GM12878 (cell line): ENCODE results near the gene SWSAP1.

ENCODE experiments used
- JUNB ChIP-seq: IDR thresholded peaks from 2 replicates; pipeline ENCODE4 v1.6.1; 2016; ENCODE audit warnings: antibody characterized with exemption, mild to moderate bottlenecking
- JUND ChIP-seq: IDR thresholded peaks from 2 replicates; pipeline ENCODE4 v1.6.1; 2012; ENCODE audit warnings: low read depth, mild to moderate bottlenecking, low read length, improper control_type of control experiment, moderate library complexity
- KLF5 ChIP-seq: fragments of 450-650 bp; IDR thresholded peaks from 2 replicates; pipeline ENCODE4 v1.6.1; 2014; ENCODE audit warnings: mild to moderate bottlenecking; ENCODE audit not compliant: partially characterized antibody
- YBX1 ChIP-seq: fragments of 450-650 bp; IDR thresholded peaks from 2 replicates; pipeline ENCODE4 v1.6.1; 2016; ENCODE audit warnings: antibody characterized with exemption
- TF ChIP-seq, protein P1 (sequence below): IDR thresholded peaks from 2 replicates; pipeline ENCODE4 v1.6.1; 2012; ENCODE audit warnings: low read depth, low read length, improper control_type of control experiment

DNA sequence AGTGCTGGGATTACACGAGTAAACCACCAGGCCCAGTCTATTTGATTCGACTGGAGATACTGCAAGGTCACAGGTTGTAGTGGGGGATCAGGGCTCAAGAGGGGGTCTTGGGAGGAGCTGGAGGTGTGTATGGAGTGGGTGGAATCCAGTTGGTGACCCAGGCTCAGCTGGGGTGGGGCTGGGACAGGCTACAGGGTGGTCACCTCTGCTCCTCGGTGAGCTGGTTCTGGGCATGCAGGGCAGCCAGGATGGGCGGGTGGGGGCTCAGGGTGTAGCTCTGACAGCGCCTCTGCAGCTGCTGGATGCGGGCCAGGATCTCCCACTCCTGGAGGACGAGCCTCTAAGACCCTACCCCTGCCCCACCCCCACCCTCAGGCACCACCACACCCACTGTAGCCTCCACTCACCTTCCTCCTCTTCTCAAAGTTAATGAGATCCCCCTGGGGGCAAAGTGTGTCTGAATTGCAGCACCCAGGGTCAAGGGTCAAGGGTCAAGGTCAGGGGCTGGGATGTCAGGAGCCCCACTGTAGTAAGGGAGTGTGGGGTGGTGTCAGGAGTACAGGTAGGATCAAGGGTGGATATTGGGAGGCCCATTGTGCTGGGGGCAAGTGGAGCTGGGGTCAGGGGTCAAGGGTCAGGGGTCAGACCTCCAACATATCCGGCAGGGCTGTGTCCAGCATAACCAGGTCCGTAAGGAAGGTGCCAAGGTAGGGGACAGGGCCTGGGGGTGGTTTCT lies 27.5 kb downstream of the SWSAP1 start:
- no peak for TF ChIP-seq KLF5
- TF ChIP-seq JUNB = no peak
- TF ChIP-seq YBX1 = no peak
- TF ChIP-seq JUND = no peak
- TF ChIP-seq, protein P1, sequence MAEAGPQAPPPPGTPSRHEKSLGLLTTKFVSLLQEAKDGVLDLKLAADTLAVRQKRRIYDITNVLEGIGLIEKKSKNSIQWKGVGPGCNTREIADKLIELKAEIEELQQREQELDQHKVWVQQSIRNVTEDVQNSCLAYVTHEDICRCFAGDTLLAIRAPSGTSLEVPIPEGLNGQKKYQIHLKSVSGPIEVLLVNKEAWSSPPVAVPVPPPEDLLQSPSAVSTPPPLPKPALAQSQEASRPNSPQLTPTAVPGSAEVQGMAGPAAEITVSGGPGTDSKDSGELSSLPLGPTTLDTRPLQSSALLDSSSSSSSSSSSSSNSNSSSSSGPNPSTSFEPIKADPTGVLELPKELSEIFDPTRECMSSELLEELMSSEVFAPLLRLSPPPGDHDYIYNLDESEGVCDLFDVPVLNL = no peak
